Measurements from ENCODE around the gene PHACTR1. TPM values are rescaled to one million over a fixed set of nuclear protein-coding genes. Genes with fewer than 3 reads are reported as not detected.

PHACTR1 gene
- total and polyA plus RNA-seq, 2 experiments from 2014 or later, result 0.65 to 3.2 TPM

DNA sequence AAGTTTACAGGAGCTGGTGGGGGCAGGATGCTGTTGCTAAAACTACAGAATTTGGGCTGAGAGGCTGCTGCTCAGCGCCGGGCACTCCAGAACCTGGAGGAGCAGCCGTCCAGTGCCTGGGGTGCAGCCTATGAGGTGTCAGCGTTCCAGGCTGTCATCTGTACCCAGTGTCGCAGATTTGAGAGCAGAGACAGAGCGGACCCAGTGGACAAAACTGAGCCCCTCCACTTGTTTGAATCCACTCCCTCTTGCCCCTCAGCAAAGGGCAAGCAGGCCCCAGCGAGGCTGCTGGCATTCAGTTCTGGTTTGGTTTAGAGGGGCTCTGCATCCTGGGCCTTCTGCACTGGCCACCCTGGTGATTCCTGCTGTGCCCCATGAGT is 467.5 kb downstream of the PHACTR1 start:
- TF ChIP-seq EZH2phosphoT487 (IDR thresholded peaks at IDR 0.05; ENCODE audit: insufficient read depth, low read depth) (no peak), EZH2 (IDR thresholded peaks at IDR 0.05; ENCODE audit: insufficient read depth, poor library complexity, severe bottlenecking) (no peak)
- Histone ChIP-seq H3F3A (ENCODE audit: insufficient read depth) (no peaks in the 10 kb centered on the region), H2AFZ (no peak overlapping the region), H3K27me3 (replicated peaks; ENCODE audit: insufficient read depth) (no peaks in the 10 kb centered on the region; the same call in 1 of the 2 replicates), H3K9me2 (ENCODE audit: insufficient read depth) (no peaks in the 10 kb centered on the region), H3K9ac (no peak overlapping the region), H4K20me1 (ENCODE audit: insufficient read depth) (no peaks in the 10 kb centered on the region), H3K4me2 (ENCODE audit: unreplicated experiment) (no peak overlapping the region), H3K79me2 (ENCODE audit: insufficient read depth) (no peaks in the 10 kb centered on the region), H3K27ac (no peak overlapping the region), H3K4me3 (no peak overlapping the region), H3K9me3 (ENCODE audit: low read depth) (no peaks in the 10 kb centered on the region), H3K4me1 (ENCODE audit: insufficient read depth) (no peaks in the 10 kb centered on the region), H3K36me3 (ENCODE audit: low read depth) (no peaks in the 10 kb centered on the region)
- DNase-seq, result no peak
- 78 to 80% methylated on average over 7 of the region's 7 CpGs for WGBS, 2 experiments (ENCODE audit: low coverage in 1 of 2, low lambda C conversion rate in 2 of 2, missing lambda C conversion rate in 2 of 2)
- in situ Hi-C loops (cut with MboI), result no loop called here

DNA sequence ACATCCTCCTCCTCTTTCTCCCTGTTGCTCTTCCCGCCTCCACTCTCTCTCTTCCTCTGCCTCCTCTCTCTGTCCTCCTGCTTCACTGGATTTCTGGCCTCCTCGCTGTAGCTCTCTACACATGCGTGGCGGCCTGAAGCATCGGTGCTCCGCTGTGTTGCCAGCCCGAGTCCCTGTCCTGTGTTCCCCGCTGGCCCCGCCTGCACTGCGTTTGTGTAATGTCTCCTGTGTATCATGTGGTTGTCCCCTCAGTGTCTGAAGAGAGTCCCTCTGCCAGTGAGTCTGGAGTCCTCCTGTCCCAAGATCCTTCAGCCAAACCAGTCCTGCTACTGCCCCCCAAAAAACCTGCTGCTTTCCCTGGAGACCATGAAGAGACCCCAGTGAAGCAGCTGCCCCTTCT is 468.0 kb downstream of the PHACTR1 start:
- H3K27me3 ChIP-seq (replicated peaks; ENCODE audit: insufficient read depth), result no peaks in the 10 kb centered on the region; the same call in 1 of the 2 replicates
- TF ChIP-seq EZH2phosphoT487 (IDR thresholded peaks at IDR 0.05; ENCODE audit: insufficient read depth, low read depth) (no peak), EZH2 (IDR thresholded peaks at IDR 0.05; ENCODE audit: insufficient read depth, poor library complexity, severe bottlenecking) (no peak)
- no peaks in the 10 kb centered on the region for H3K79me2 ChIP-seq (ENCODE audit: insufficient read depth)
- in situ Hi-C loops (cut with MboI), result no loop called here
- H3K4me1 ChIP-seq (ENCODE audit: insufficient read depth), result no peaks in the 10 kb centered on the region
- no peak overlapping the region for H3K27ac ChIP-seq
- no peak overlapping the region for H3K4me2 ChIP-seq (ENCODE audit: unreplicated experiment)
- H3K9me2 ChIP-seq (ENCODE audit: insufficient read depth), result no peaks in the 10 kb centered on the region
- 90 to 94% methylated on average over 10 of the region's 10 CpGs for WGBS, 2 experiments (ENCODE audit: low coverage in 1 of 2, low lambda C conversion rate in 2 of 2, missing lambda C conversion rate in 2 of 2)
- H3K9me3 ChIP-seq (ENCODE audit: low read depth), result no peaks in the 10 kb centered on the region
- no peak overlapping the region for H3K4me3 ChIP-seq
- H3F3A ChIP-seq (ENCODE audit: insufficient read depth), result no peaks in the 10 kb centered on the region
- H3K9ac ChIP-seq, result no peak overlapping the region
- H2AFZ ChIP-seq, result no peak overlapping the region
- no peaks in the 10 kb centered on the region for H3K36me3 ChIP-seq (ENCODE audit: low read depth)
- no peak for DNase-seq
- no peaks in the 10 kb centered on the region for H4K20me1 ChIP-seq (ENCODE audit: insufficient read depth)

DNA sequence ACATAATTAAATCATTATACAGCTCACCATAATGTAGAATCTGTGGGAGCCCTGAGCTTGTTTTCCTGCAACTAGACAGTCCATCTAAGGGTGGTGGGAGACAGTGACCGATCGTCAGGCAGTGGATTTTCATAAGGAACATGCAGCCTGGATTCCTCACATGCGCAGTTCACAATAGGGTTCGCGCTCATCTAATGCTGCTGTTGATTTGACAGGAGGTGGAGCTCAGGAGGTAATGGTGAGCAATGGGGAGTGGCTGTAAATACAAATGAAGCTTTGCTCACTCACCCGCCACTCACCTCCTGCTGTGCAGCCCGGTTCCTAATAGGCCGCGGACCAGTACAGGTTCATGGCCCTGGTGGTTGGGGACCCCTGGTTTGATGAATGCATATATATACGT is 470.3 kb downstream of the PHACTR1 start:
- H3K4me1 ChIP-seq (ENCODE audit: insufficient read depth), result no peaks in the 10 kb centered on the region
- H3K4me2 ChIP-seq (ENCODE audit: unreplicated experiment), result no peak overlapping the region
- peaks cover 7% of the 10 kb centered on the region; the same call in 1 of the 2 replicates for H3K27me3 ChIP-seq (replicated peaks; ENCODE audit: insufficient read depth)
- no peaks in the 10 kb centered on the region for H4K20me1 ChIP-seq (ENCODE audit: insufficient read depth)
- H3K27ac ChIP-seq, result no peak overlapping the region
- H3K79me2 ChIP-seq (ENCODE audit: insufficient read depth), result no peaks in the 10 kb centered on the region
- H2AFZ ChIP-seq, result no peak overlapping the region
- in situ Hi-C loops (cut with MboI), result no loop called here
- no peak overlapping the region for H3K4me3 ChIP-seq
- H3F3A ChIP-seq (ENCODE audit: insufficient read depth), result no peaks in the 10 kb centered on the region
- no peak overlapping the region for H3K9ac ChIP-seq
- TF ChIP-seq EZH2 (IDR thresholded peaks at IDR 0.05; ENCODE audit: insufficient read depth, poor library complexity, severe bottlenecking) (no peak), EZH2phosphoT487 (IDR thresholded peaks at IDR 0.05; ENCODE audit: insufficient read depth, low read depth) (no peak)
- H3K9me2 ChIP-seq (ENCODE audit: insufficient read depth), result no peaks in the 10 kb centered on the region
- WGBS, 2 experiments (ENCODE audit: low coverage in 1 of 2, low lambda C conversion rate in 2 of 2, missing lambda C conversion rate in 2 of 2), result 95 to 96% methylated on average over 10 of the region's 10 CpGs
- no peak for DNase-seq
- H3K9me3 ChIP-seq (ENCODE audit: low read depth), result no peaks in the 10 kb centered on the region
- no peaks in the 10 kb centered on the region for H3K36me3 ChIP-seq (ENCODE audit: low read depth)

DNA sequence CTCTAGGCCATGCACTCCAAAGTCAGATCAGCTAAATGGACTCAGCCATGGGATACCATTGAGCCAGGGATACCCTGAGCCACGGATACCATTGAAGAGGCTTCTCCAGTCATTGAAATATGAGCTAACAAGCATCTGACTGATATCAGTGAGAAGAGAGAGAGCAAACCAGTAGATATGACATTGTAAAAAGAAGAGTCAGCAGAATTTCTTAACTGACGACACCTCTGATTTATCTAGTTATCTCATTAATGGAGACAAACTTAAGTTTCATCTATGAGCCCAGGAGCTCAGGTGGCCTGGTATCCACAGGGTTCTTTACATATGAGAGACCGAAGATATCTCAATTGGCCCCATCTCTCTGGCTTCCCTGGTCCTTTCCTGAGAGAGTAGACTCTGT is 471.1 kb downstream of the PHACTR1 start:
- H2AFZ ChIP-seq, result no peak overlapping the region
- H3K4me3 ChIP-seq, result no peak overlapping the region
- no peak overlapping the region for H3K9ac ChIP-seq
- H3K79me2 ChIP-seq (ENCODE audit: insufficient read depth), result no peaks in the 10 kb centered on the region
- no peak overlapping the region for H3K27ac ChIP-seq
- no peaks in the 10 kb centered on the region for H3F3A ChIP-seq (ENCODE audit: insufficient read depth)
- no peak for TF ChIP-seq EZH2 (IDR thresholded peaks at IDR 0.05; ENCODE audit: insufficient read depth, poor library complexity, severe bottlenecking)
- TF ChIP-seq EZH2phosphoT487 (IDR thresholded peaks at IDR 0.05; ENCODE audit: insufficient read depth, low read depth), result no peak
- H3K27me3 ChIP-seq (replicated peaks; ENCODE audit: insufficient read depth), result peaks cover 13% of the 10 kb centered on the region; the same call in 1 of the 2 replicates
- no peaks in the 10 kb centered on the region for H3K36me3 ChIP-seq (ENCODE audit: low read depth)
- no peaks in the 10 kb centered on the region for H3K4me1 ChIP-seq (ENCODE audit: insufficient read depth)
- 70 to 80% methylated on average over 3 of the region's 3 CpGs for WGBS, 2 experiments (ENCODE audit: low coverage in 1 of 2, low lambda C conversion rate in 2 of 2, missing lambda C conversion rate in 2 of 2)
- no peak for DNase-seq
- no peaks in the 10 kb centered on the region for H3K9me3 ChIP-seq (ENCODE audit: low read depth)
- H4K20me1 ChIP-seq (ENCODE audit: insufficient read depth), result no peaks in the 10 kb centered on the region
- H3K9me2 ChIP-seq (ENCODE audit: insufficient read depth), result no peaks in the 10 kb centered on the region
- in situ Hi-C loops (cut with MboI), result no loop called here
- H3K4me2 ChIP-seq (ENCODE audit: unreplicated experiment), result no peak overlapping the region

GRCh38 chr6:13188306-13188705 is 471.7 kb downstream of the PHACTR1 start:
- WGBS, 2 experiments (ENCODE audit: low coverage in 1 of 2, low lambda C conversion rate in 2 of 2, missing lambda C conversion rate in 2 of 2), result 85 to 94% methylated on average over 3 of the region's 3 CpGs
- no peak for DNase-seq
- Histone ChIP-seq H3F3A (ENCODE audit: insufficient read depth) (no peaks in the 10 kb centered on the region), H3K36me3 (ENCODE audit: low read depth) (no peaks in the 10 kb centered on the region), H3K4me3 (no peak overlapping the region), H4K20me1 (ENCODE audit: insufficient read depth) (no peaks in the 10 kb centered on the region), H3K9ac (no peak overlapping the region), H3K27me3 (replicated peaks; ENCODE audit: insufficient read depth) (peaks cover 15% of the 10 kb centered on the region; the same call in 1 of the 2 replicates), H3K9me2 (ENCODE audit: insufficient read depth) (no peaks in the 10 kb centered on the region), H3K4me2 (ENCODE audit: unreplicated experiment) (no peak overlapping the region), H3K9me3 (ENCODE audit: low read depth) (no peaks in the 10 kb centered on the region), H3K79me2 (ENCODE audit: insufficient read depth) (no peaks in the 10 kb centered on the region), H2AFZ (no peak overlapping the region), H3K27ac (no peak overlapping the region), H3K4me1 (ENCODE audit: insufficient read depth) (no peaks in the 10 kb centered on the region)
- in situ Hi-C loops (cut with MboI), result no loop called here
- TF ChIP-seq EZH2 (IDR thresholded peaks at IDR 0.05; ENCODE audit: insufficient read depth, poor library complexity, severe bottlenecking), result no peak
- no peak for TF ChIP-seq EZH2phosphoT487 (IDR thresholded peaks at IDR 0.05; ENCODE audit: insufficient read depth, low read depth)

Measured in GM23248 (cell line).